Endothelial cell of umbilical vein (primary cell): ENCODE measurements around the gene VGLL3.

Experiments used
- CTCF ChIP-seq, 2 donors: IDR thresholded peaks; 1 replicate in 1 of 2; 2 replicates in 1 of 2; pipeline ENCODE4 v1.5.1; 2011; ENCODE audit warnings: low read length in 2 of 2, mild to moderate bottlenecking in 2 of 2, moderate library complexity in 2 of 2, control low read depth in 1 of 2, inconsistent platforms in 1 of 2, low read depth in 1 of 2; ENCODE audit not compliant: insufficient read depth in 1 of 2; ENCODE audit errors: extremely low read depth in 1 of 2
- EZH2 ChIP-seq: IDR thresholded peaks from 2 replicates; pipeline ENCODE4 v1.6.1; 2012; ENCODE audit warnings: borderline replicate concordance, low read depth, mild to moderate bottlenecking, moderate library complexity, low read length, inconsistent platforms; ENCODE audit not compliant: severe bottlenecking
- FOS ChIP-seq: IDR thresholded peaks from 2 replicates; pipeline ENCODE4 v1.6.1; 2011; ENCODE audit warnings: mild to moderate bottlenecking, low read length, moderate library complexity, borderline replicate concordance; ENCODE audit not compliant: insufficient read depth
- GATA2 ChIP-seq: IDR thresholded peaks from 2 replicates; pipeline ENCODE4 v1.7.0; 2011; ENCODE audit warnings: low read depth, mild to moderate bottlenecking, moderate library complexity, mixed read lengths, low read length; ENCODE audit not compliant: insufficient read length, insufficient read depth
- MAX ChIP-seq: IDR thresholded peaks from 2 replicates; pipeline ENCODE4 v1.6.1; 2011; ENCODE audit not compliant: insufficient read depth, insufficient read length
- MYC ChIP-seq: IDR thresholded peaks from one replicate; pipeline ENCODE4 v1.6.1; 2011; ENCODE audit warnings: mild to moderate bottlenecking, low read depth, low read length
- POLR2A ChIP-seq: IDR thresholded peaks from 2 replicates; pipeline ENCODE4 v1.6.1; 2012; ENCODE audit warnings: low read depth, mild to moderate bottlenecking, control low read depth, low read length
- POLR2AphosphoS5 ChIP-seq: IDR thresholded peaks from 2 replicates; pipeline ENCODE4 v1.6.1; 2012; ENCODE audit warnings: low read depth, mild to moderate bottlenecking, control low read depth, low read length, moderate library complexity; ENCODE audit not compliant: insufficient read depth

GRCh38 chr3:86914670-86915069, 76.3 kb downstream of the VGLL3 start:
- TF ChIP-seq CTCF (IDR thresholded peaks at IDR 0.05; ENCODE audit: extremely low read depth in 1 of 2, insufficient read depth in 1 of 2, low read depth in 1 of 2, low read length in 2 of 2) (no peak), EZH2 (no peak), POLR2A (no peak), POLR2AphosphoS5 (no peak), FOS (no peak), MAX (no peak), MYC (no peak), GATA2 (no peak)
